Lower leg skin (tissue), 4 donors: Measurements from ENCODE around the gene PACS1. TPM values are rescaled to one million over a fixed set of nuclear protein-coding genes. Genes with fewer than 3 reads are reported as not detected.

ENCODE experiments used
- DNase-seq, 2 donors: peaks; one replicate each; pipeline ENCODE4 v3.0.0-alpha.2; 2019; ENCODE audit warnings: low spot score in 2 of 2
- H3K4me3 ChIP-seq: fragments of 200-600 bp; sonication (generic); 2 replicates; pipeline ENCODE4 v1.5.1; 2017; ENCODE audit warnings: mild to moderate bottlenecking, low read depth; ENCODE audit not compliant: poor library complexity, severe bottlenecking
- CTCF ChIP-seq, 3 donors: fragments of 450-650 bp; IDR thresholded peaks; one replicate each; pipeline ENCODE4 v1.5.1; 2016; ENCODE audit warnings: antibody characterized with exemption in 3 of 3, mild to moderate bottlenecking in 3 of 3, moderate library complexity in 2 of 3
- POLR2A ChIP-seq, 2 donors: fragments of 450-650 bp; IDR thresholded peaks; one replicate each; pipeline ENCODE4 v1.6.1; 2016 to 2017; ENCODE audit warnings: antibody characterized with exemption in 2 of 2, mild to moderate bottlenecking in 1 of 2, moderate library complexity in 1 of 2
- WGBS, 2 donors: methylation state at CpG; one replicate each; pipeline ENCODE4 v1.1.5; 2018; 5-methylcytosine and 5-hydroxymethylcytosine counted together
- intact Hi-C: fragments of 100-400 bp; cut with DNase I; formaldehyde crosslinking; loops from one replicate; pipeline ENCODE4 v1.15.0; 2023; ENCODE audit warnings: low total_unique reads
- total RNA-seq, 4 donors: library from RNA; depleted of rRNA; stranded (reverse); fragments of >200 nt; gene quantifications; one replicate each; pipeline ENCODE4 v1.1.0, GENCODE V29; 2016

The PACS1 gene
- total RNA-seq, 4 donors from 2014 or later: 26.7 to 41.1 (median 32.4) TPM

DNA sequence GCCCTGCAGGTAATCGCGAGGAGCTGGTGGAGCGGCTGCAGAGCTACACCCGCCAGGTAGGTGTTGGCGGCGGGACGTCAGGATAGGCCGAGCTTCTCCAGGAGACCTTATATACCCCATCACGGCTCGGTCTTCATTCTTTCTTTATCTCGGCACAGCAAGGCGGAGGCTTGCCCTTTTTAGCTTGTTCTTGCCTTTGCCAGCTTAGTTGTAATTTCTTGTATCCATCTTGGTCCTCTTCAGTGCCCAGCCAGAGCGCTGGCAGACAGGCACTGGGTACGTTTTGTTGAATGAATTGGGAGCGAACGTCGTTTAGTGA, 17.4 kb upstream of the PACS1 start:
- intact Hi-C loops: no loop called here
- 0 to 2% methylated on average over 17 of the region's 17 CpGs for WGBS, 2 donors
- TF ChIP-seq POLR2A (IDR thresholded peaks at IDR 0.05): no peak
- no peak for TF ChIP-seq CTCF (IDR thresholded peaks at IDR 0.05)
- peak overlapping the region; percentile 74 for H3K4me3 ChIP-seq
- no peak for DNase-seq

DNA sequence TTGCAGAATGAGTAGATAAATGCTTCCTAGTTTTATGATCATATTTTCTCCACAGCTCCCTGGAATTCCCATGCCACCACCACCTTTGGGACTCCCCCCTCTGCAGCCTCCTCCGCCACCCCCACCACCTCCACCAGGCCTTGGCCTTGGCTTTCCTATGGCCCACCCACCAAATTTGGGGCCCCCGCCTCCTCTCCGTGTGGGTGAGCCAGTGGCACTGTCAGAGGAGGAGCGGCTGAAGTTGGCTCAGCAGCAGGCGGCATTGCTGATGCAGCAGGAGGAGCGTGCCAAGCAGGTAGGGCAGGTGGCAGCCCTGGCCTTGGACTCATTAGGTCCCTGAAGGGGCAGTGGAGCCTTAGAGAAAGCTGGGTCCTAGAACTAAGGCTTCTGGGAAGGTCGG, 15.1 kb upstream of the PACS1 start:
- TF ChIP-seq POLR2A (IDR thresholded peaks at IDR 0.05) (no peak), CTCF (IDR thresholded peaks at IDR 0.05) (no peak)
- 93 to 95% methylated on average over 7 of the region's 7 CpGs for WGBS, 2 donors

DNA sequence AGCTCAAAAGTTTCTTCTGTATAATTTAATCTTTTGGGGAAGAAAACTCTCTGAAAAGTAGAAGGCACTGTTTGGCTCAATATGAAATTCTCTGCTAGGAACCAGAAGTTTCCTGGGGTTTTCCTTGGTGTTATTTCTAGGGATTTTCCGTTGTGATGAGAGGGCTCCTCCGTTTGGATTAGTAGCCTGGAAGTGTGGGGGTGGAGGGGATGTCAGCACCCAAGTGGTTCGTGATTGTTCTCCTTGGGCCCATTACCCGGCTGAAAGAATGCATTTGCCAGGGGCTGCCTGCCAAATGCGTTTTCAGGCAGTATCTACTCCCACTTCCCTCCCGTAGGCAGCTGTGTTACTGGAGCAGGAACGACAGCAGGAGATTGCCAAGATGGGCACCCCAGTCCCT, 13.6 kb upstream of the PACS1 start:
- intact Hi-C loops: no loop called here
- no peak for DNase-seq
- 41 to 51% methylated on average over 7 of the region's 7 CpGs for WGBS, 2 donors
- no peak overlapping the region for H3K4me3 ChIP-seq
- TF ChIP-seq POLR2A (IDR thresholded peaks at IDR 0.05) (no peak), CTCF (IDR thresholded peaks at IDR 0.05) (no peak)

More for the DNA sequence above, 15.1 kb upstream of the PACS1 start:
- intact Hi-C loops: no loop called here
- DNase-seq: no peak
- no peak overlapping the region for H3K4me3 ChIP-seq

- WGBS, 2 donors: 62 to 70% methylated on average over 8 of the region's 8 CpGs
- no peak for DNase-seq
Observed at GRCh38 chr11:66059966-66060680, 9.9 kb upstream of the PACS1 start.

GRCh38 chr11:66061268-66061667, 8.8 kb upstream of the PACS1 start:
- DNase-seq: peak in 1 of 2 donors; percentile 26
- TF ChIP-seq CTCF (IDR thresholded peaks at IDR 0.05) (no peak), POLR2A (IDR thresholded peaks at IDR 0.05) (no peak)
- H3K4me3 ChIP-seq: no peak overlapping the region
- 77 to 78% methylated on average over 6 of the region's 6 CpGs for WGBS, 2 donors
- intact Hi-C loops: no loop called here

More at GRCh38 chr11:66059966-66060680, 9.9 kb upstream of the PACS1 start:
- H3K4me3 ChIP-seq: no peak overlapping the region
- TF ChIP-seq CTCF (IDR thresholded peaks at IDR 0.05) (no peak), POLR2A (IDR thresholded peaks at IDR 0.05) (no peak)
- intact Hi-C loops: no loop called here

GRCh38 chr11:66062408-66062807, 7.7 kb upstream of the PACS1 start:
- 90% methylated on average over 2 of the region's 2 CpGs for WGBS, 2 donors
- no peak for TF ChIP-seq POLR2A (IDR thresholded peaks at IDR 0.05)
- no peak for TF ChIP-seq CTCF (IDR thresholded peaks at IDR 0.05)
- intact Hi-C loops: no loop called here

More at GRCh38 chr11:66062408-66062807, 7.7 kb upstream of the PACS1 start:
- H3K4me3 ChIP-seq: no peak overlapping the region
- DNase-seq: peak in 1 of 2 donors; percentile 45
